SW 1271 (cell line): ENCODE results near the gene PDIK1L.

Source experiments
- DNase-seq, 2 experiments: peaks; one replicate each; lab custom pipeline; 2025; lab: John Stamatoyannopoulos, UW

The PDIK1L gene

GRCh38 chr1:26122988-26123973, 11.7 kb downstream of the PDIK1L start:
- DNase-seq, result no peak

- no peak for DNase-seq
These were observed 13.1 kb downstream of the PDIK1L start for GRCh38 chr1:26124418-26125331.

- no peak for DNase-seq
These were observed 13.8 kb downstream of the PDIK1L start for GRCh38 chr1:26125382-26125781.

- no peak for DNase-seq
These were observed 14.3 kb downstream of the PDIK1L start for GRCh38 chr1:26125946-26126320.

GRCh38 chr1:26126321-26127084, 14.9 kb downstream of the PDIK1L start:
- no peak for DNase-seq

GRCh38 chr1:26127235-26128163, 15.9 kb downstream of the PDIK1L start:
- DNase-seq, result no peak

- DNase-seq, result no peak
These were observed 18.2 kb downstream of the PDIK1L start for GRCh38 chr1:26129778-26130177.

GRCh38 chr1:26130695-26131094, 19.1 kb downstream of the PDIK1L start:
- DNase-seq, result no peak

- peak in 1 of 2 experiments; percentile 3 for DNase-seq
These were observed 20.7 kb downstream of the PDIK1L start for GRCh38 chr1:26132128-26132833.

GRCh38 chr1:26132834-26133167, 21.2 kb downstream of the PDIK1L start:
- DNase-seq, result no peak

GRCh38 chr1:26134466-26134865, 22.8 kb downstream of the PDIK1L start:
- no peak for DNase-seq

- DNase-seq, result no peak
These were observed 27.4 kb downstream of the PDIK1L start for GRCh38 chr1:26138974-26139558.

GRCh38 chr1:26142159-26142558, 30.5 kb downstream of the PDIK1L start:
- DNase-seq, result no peak

- peak; percentile 33 to 63 for DNase-seq
These were observed 33.7 kb downstream of the PDIK1L start for GRCh38 chr1:26145041-26145959.

GRCh38 chr1:26145960-26146294, 34.3 kb downstream of the PDIK1L start:
- DNase-seq, result no peak

GRCh38 chr1:26148887-26149286, 37.3 kb downstream of the PDIK1L start:
- no peak for DNase-seq

GRCh38 chr1:26153966-26154532, 42.4 kb downstream of the PDIK1L start:
- no peak for DNase-seq

GRCh38 chr1:26154750-26155149, 43.1 kb downstream of the PDIK1L start:
- DNase-seq, result no peak
